Measurements from ENCODE around the gene CACNG7. TPM values are rescaled to one million over a fixed set of nuclear protein-coding genes. Genes with fewer than 3 reads are reported as not detected.
A peak's percentile ranks its signal among the peaks of the same experiment; 100 is the strongest.

The CACNG7 gene
- total and polyA plus RNA-seq, 4 donors: not detected

DNA sequence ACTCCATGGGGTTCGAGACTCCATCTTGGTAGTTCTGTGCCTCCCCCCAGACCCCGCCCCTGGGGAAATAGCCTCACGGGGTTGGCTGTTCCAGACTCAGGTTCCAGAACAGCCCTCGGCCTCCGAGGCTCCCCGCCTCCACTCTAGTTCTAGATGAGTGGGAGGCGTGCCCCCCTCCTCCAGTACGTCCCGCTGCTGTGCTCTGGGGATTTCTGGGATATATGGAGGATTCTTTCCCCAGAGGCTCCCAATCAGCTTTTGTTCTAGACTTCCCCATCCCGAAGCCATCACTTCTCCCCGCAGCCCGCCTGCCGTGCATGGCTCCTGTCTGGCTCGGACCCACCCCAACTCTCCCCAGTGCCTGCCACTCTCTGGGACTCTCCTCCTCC lies 1.9 kb upstream of the CACNG7 start:
- no peak for DNase-seq
- Histone ChIP-seq H3K4me3 (no peak overlapping the region), H3K27ac (ENCODE audit: low read depth in 1 of 2, low read length in 1 of 2) (no peak overlapping the region), H3K27me3 (ENCODE audit: control insufficient read depth in 3 of 3, insufficient read depth in 3 of 3, low read length in 2 of 3) (peaks cover 8 to 59% (median 35%) of the 10 kb centered on the region in 3 donors), H3K9me3 (ENCODE audit: control insufficient read depth in 4 of 4, insufficient read depth in 3 of 4, low read length in 3 of 4) (peaks cover 0 to 5% (median 0%) of the 10 kb centered on the region in 4 donors), H3K9ac (ENCODE audit: insufficient read depth in 1 of 2, low read length in 2 of 2) (no peak overlapping the region), H3K4me1 (ENCODE audit: control insufficient read depth in 5 of 5, insufficient read depth in 5 of 5, low read length in 5 of 5) (peaks cover 0 to 4% (median 0%) of the 10 kb centered on the region in 5 donors), H3K36me3 (ENCODE audit: control insufficient read depth in 4 of 4, insufficient read depth in 4 of 4, low read length in 4 of 4) (no peaks in the 10 kb centered on the region)
- no peak for TF ChIP-seq CTCF (IDR thresholded peaks at IDR 0.05; ENCODE audit: control extremely low read depth, extremely low read depth)
- WGBS, 2 donors: 27% methylated on average over 14 of the region's 14 CpGs
- ATAC-seq (ENCODE audit: insufficient read depth, low FRiP score): no peak

- H3K9ac ChIP-seq (ENCODE audit: insufficient read depth in 1 of 2, low read length in 2 of 2): no peak overlapping the region
- DNase-seq (no peak), ATAC-seq (ENCODE audit: insufficient read depth, low FRiP score) (no peak)
- no peaks in the 10 kb centered on the region for H3K36me3 ChIP-seq (ENCODE audit: control insufficient read depth in 4 of 4, insufficient read depth in 4 of 4, low read length in 4 of 4)
- H3K4me3 ChIP-seq: no peak overlapping the region
- no peak for TF ChIP-seq CTCF (IDR thresholded peaks at IDR 0.05; ENCODE audit: control extremely low read depth, extremely low read depth)
- peaks cover 13 to 60% (median 35%) of the 10 kb centered on the region in 3 donors for H3K27me3 ChIP-seq (ENCODE audit: control insufficient read depth in 3 of 3, insufficient read depth in 3 of 3, low read length in 2 of 3)
- H3K9me3 ChIP-seq (ENCODE audit: control insufficient read depth in 4 of 4, insufficient read depth in 3 of 4, low read length in 3 of 4): peaks cover 0 to 7% (median 0%) of the 10 kb centered on the region in 4 donors
- H3K27ac ChIP-seq (ENCODE audit: low read depth in 1 of 2, low read length in 1 of 2): no peak overlapping the region
- 14 to 15% methylated on average over 15 to 17 of the region's 17 CpGs for WGBS, 2 donors
- H3K4me1 ChIP-seq (ENCODE audit: control insufficient read depth in 5 of 5, insufficient read depth in 5 of 5, low read length in 5 of 5): peaks cover 0 to 4% (median 0%) of the 10 kb centered on the region in 5 donors
Measured at GRCh38 chr19:53907690-53908089, 1.4 kb upstream of the CACNG7 start.

- peaks cover 0 to 4% (median 0%) of the 10 kb centered on the region in 5 donors for H3K4me1 ChIP-seq (ENCODE audit: control insufficient read depth in 5 of 5, insufficient read depth in 5 of 5, low read length in 5 of 5)
- no peak for ATAC-seq (ENCODE audit: insufficient read depth, low FRiP score)
- TF ChIP-seq CTCF (IDR thresholded peaks at IDR 0.05; ENCODE audit: control extremely low read depth, extremely low read depth): no peak
- DNase-seq: peak; percentile 26 to 44 (median 43)
- no peak overlapping the region for H3K9ac ChIP-seq (ENCODE audit: insufficient read depth in 1 of 2, low read length in 2 of 2)
- H3K4me3 ChIP-seq: no peak overlapping the region
- H3K9me3 ChIP-seq (ENCODE audit: control insufficient read depth in 4 of 4, insufficient read depth in 3 of 4, low read length in 3 of 4): peaks cover 0 to 8% (median 0%) of the 10 kb centered on the region in 4 donors
- no peaks in the 10 kb centered on the region for H3K36me3 ChIP-seq (ENCODE audit: control insufficient read depth in 4 of 4, insufficient read depth in 4 of 4, low read length in 4 of 4)
- no peak overlapping the region for H3K27ac ChIP-seq (ENCODE audit: low read depth in 1 of 2, low read length in 1 of 2)
- 3% methylated on average over 38 to 51 of the region's 51 CpGs for WGBS, 2 donors
- H3K27me3 ChIP-seq (ENCODE audit: control insufficient read depth in 3 of 3, insufficient read depth in 3 of 3, low read length in 2 of 3): peaks cover 18 to 60% (median 35%) of the 10 kb centered on the region in 3 donors
Measured at GRCh38 chr19:53908106-53908934, 758 bp upstream of the CACNG7 start.

All from lung (tissue), 12 donors.